Measurements from ENCODE around the gene AP5Z1. TPM values are rescaled to one million over a fixed set of nuclear protein-coding genes. Genes with fewer than 3 reads are reported as not detected.

The AP5Z1 gene
- polyA plus RNA-seq, 5 donors: 13.8 to 29.5 (median 18.3) TPM

DNA sequence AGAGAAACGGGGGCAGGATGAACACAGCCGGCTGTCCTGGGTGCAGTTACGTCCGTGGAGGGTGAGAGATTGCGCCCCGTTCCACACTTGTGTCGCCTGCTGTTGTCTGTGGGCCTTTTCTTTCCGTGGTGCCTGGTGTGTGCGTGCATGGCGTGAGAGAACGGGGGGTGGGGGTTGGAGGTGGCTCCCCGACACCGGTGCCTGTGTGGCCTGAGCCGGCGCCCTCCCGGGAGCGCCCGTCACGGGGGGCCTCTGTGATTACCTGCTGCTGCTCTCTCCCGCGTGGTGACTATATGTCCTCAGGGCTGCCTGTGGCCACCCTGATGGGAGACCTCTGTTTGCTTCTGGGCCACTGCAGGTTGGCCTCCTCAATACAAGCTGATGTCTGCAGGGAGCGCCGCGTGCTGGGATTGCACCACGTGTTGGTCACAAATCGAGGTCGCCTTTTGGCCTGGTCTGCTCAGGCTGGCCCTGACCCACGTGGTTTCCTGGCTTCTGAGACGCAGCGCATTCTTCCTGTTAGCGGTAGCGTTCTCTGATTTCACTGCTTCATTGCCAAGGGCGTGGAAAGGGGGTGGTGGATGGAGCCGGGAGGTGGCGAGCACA, 10.9 kb upstream of the AP5Z1 start:
- no peak for DNase-seq

DNA sequence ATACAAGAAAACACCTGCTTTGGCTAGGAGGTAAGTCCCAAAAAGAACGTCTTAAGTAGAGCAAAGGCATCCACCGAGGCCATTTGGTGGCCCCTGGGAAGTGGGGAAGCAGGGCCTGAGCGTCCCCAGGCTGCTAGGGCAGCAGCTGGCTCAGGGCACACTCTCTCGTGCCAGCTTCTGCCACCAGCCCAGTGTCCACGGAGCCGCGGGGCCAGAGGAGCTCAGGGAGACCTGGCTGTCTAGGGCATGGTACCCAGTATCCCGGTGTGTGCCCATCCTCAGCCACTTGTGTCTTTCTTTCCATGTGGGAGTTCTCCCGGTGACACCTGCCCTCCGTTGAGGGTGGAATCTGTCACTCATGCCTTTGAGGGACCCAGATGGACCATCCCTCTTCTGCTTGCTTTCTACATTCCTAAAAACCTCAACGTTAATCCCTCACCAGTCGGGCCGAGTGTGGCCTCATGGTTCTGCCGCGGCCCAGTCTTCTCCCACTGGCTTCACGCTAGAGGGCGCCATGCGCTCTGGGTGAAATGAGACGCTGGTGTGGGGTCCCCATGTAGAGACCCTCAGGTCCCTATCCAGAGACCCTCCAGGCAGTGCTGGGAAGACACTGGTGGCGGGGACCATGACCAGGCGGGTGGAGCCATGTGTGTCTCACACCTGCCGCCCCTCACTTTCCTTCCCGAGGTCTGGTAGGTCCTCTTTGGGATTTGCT, 9.5 kb upstream of the AP5Z1 start:
- DNase-seq: no peak

DNA sequence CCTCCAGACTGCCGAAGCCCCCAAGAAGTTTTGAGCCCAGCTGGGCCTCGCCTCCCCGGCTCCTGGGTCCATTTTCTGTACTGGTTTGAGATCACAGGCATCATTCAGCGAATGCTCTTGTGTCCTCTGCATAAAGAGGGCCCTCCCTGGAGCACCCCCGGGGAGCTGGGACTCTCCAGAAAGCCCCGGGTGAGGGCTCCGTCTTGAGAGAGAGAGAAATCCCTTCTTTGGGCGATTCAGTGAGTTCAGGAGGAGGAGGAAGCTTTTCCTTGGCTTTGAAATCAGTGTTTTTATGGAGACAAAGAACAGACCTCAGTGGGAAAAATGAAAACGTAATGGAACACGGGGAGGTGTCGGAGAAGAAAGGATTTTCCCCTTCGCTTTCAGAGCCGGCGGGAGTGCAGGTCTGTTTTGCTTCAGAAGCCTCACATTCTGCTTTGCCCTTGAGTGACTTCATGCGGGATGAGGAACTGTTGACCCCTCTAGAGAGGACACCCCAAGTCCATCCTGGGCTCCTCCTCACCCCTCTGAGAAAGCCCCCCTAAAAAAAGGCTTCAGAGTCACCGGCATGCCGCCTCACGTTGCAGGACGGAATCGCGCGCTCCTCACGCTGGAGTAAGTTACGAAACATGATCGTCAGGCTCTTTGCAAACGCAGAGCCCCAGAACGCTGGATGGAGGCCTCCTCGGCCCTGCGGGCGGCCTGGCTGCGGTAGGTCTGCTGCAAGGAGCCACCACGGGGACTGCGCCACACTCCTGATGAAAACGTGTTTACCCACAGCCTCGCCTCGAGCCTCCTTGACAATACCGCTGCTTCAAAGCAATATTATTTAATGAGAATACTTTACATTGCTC, 8.5 kb upstream of the AP5Z1 start:
- no peak for DNase-seq

DNA sequence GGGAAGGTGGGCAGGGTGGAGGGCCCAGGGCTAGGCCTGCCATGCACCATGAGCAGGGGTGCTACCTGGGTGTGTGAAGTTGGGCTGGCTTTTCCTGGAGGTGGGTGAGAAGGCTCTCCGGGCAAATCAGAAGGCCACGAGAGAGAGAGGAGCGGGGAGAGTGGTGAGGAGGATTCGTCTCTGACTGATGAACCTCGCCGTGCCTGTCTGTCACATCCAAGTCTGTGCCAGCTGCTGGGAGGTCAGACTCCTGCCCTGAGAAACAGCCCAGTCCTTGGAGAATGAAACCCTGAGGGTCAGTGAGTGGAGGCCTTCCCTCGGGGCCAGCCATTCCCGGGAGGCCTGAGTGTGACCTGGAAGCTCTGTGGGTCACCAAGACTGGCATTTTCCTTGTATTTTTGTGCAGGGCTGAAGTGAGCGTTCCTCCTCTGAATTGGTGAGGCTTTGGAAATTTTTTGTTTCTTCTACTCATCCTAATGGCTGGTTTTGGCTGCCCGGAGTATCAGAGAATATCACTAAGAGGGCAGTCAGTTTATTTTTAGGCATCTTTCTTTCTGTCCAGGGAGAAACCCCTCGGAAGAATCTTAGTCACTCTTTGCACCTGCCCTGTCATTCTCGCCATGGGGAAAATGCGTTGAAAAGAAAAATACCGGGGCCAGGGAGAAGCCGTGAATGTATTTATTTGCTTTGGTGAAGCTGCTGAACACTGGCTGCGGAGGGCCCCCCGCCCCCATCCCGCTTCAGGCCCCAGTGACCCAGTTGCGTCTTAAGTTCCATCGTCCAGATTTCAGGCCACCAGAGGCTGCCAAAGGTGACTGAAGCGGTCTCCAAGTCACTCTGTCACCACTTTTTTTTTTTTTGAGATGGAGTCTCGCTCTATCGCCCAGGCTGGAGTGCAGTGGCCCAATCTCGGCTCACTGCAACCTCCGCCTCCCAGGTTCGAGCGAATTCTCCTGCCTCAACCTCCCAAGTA, 6.5 kb upstream of the AP5Z1 start:
- DNase-seq: no peak

DNA sequence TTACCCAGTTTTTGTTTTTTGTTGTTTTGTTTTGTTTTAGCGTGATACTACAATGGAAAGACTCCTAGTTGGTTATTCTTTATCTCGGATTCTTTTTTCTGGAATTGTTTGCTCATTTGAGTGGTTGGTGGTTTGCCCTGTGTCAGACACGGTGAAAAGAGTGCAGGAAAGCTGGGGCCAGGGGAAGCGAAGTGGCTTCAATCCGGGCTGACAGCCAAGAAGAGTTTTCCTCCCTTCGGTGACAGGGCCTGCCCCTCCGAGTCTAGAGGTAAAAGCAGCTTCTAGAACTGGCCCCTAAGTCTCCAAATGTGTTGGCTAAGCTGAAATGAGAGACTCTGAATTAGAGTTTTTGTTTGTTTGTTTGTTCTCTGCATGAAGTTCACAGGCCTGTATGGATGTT, 5.7 kb upstream of the AP5Z1 start:
- no peak for DNase-seq

DNA sequence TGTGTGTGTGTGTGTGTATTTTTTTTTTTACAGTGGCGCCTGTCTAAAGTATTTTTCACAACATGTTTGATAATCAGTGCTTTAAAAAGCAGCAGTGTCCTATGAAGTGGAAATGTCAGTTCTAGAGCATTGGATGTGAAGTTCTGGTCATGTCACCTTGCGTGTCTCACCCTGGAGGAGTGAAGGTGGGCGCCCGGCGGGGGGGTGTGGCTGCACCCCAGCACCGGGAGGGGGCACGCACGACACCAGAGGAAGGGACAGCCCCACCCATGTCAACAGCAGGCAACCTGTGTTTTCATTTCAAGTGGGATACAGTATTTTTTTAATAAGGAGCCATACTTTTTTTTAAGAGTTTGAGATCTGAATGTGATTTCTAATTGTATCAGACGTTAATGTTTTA, 4.5 kb upstream of the AP5Z1 start:
- no peak for DNase-seq

DNA sequence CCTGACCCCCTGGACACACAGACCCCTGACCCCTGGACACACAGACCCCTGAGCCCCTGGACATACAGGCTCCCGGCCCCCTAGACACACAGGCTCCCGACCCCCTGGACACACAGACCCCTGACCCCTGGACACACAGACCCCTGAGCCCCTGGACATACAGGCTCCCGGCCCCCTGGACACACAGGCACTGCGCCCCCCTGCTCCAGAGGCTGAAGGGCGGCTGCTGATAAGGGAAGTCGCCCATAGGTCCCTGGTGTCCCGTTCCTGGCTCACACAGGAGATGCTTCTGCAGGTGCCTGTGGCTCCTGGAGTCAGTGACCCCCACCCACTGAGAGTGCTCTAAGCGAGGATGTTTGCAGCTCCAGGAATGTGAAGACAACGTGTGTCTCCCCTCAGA, 3.7 kb upstream of the AP5Z1 start:
- DNase-seq: no peak

DNA sequence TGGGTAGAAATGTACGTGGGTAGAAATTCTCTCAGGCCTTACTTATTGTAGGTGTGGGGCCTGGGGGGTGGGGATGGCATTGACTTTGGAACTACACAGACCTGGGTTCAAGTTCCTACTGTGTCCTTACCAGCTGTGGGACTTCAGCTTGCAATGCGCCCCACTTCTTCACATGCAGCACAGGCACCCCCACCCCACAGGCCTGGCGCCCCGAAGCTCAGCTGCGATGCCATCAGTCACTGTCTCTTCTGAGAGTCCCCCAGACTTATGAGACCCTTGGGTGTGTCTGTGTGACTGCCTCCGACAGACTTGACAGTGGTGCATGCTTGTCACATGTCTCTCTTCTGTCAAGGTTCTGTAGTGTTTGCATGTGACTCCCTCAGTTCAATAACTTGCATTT, 3.1 kb upstream of the AP5Z1 start:
- no peak for DNase-seq

DNA sequence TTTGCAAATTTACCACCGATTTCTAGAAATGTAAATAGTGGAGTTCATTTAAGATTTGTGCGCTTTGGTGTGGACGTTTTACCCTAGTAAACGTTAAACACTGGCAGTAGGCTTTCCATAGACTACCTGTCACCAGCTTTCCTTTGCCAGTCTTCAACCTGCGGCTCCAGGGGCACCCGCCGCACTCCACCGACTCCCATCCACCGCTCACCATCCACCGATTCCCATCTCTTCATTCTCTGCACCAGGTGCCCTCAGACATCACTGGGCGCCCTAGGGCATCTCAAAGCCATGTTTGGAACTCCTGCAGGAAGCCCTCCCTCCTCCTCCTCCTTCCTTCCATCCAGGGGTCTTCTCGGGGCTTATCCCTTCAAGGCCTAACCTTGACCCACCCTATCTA, 1.4 kb upstream of the AP5Z1 start:
- no peak for DNase-seq

DNA sequence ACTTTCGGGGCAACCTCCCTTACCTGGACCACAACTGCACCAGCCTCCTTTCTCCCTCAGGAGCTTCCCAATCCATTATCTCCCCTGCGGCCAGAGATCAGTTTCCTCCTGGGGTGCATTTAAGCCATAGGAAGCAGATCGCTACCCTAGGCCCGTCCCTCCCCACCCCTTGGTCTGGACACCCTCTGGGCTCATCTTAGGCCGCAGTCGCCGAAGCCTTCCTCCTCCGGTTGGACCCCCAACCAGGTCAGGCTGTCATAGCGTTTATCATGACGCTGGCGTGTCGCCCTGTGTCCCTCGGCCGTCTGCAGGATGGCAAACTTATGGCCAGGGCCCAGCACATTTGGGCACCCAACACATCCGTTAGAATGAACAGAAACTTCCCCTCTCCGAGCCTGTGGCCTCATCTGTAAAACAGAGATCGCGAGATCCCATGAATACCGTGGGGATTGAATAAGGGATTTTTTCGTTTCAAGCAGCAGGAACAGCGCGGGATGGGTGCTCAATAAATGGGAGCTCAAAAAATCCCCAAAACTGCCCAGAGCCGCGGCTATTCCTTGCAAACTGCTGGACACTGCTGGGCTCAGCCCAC, 669 bp upstream of the AP5Z1 start:
- no peak for DNase-seq

DNA sequence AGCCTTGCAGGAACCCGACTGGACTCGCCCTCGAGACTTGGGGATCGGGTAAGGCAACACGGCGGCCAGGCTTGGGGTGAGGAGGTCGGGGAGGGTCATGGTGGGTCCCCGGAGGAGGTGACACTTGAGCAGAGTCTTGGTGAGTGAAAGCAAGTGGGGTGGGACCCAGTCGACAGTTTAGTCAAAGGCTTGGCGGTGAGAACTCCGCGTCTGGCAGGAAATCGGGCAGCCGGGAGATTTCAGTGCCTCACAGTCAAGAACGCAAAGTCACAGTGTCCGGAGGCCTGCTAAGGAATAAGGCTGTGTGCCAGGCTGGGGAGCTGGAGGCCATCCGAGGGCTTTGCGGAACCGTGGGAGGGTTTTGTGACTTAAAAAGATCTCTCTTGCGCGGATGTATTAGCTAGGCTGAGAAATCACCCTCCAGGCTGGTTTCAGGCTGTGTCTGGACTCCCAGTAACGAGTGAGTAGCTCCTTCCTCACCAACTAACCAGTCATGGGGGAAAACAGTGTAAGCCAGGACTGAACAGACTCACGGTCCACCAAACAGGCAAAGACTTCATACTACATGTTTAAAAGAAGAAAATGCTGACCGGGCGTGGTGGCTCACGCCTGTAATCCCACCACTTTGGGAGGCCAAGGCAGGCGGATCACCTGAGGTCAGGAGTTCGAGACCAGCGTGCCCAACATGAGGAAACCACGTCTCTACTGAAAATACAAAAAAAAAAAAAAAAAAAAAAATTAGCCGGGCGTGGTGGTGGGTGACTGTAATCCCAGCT, 613 bp downstream of the AP5Z1 start:
- DNase-seq: peak in 1 of 2 donors; percentile 20

DNA sequence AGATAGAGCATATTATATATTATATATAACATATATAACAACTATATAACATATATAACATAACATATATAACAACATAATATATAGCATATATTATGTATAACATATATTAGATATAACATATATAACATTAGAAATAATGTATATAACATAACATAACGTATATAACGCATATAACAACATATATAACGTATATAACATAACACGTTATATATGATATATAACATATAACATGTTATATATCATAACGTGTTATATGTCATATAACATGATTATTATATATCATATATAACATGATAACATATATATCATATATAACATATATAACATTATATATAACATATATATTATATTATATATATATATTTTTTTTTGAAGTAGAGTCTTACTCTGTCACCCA, 3.7 kb downstream of the AP5Z1 start:
- DNase-seq: no peak

DNA sequence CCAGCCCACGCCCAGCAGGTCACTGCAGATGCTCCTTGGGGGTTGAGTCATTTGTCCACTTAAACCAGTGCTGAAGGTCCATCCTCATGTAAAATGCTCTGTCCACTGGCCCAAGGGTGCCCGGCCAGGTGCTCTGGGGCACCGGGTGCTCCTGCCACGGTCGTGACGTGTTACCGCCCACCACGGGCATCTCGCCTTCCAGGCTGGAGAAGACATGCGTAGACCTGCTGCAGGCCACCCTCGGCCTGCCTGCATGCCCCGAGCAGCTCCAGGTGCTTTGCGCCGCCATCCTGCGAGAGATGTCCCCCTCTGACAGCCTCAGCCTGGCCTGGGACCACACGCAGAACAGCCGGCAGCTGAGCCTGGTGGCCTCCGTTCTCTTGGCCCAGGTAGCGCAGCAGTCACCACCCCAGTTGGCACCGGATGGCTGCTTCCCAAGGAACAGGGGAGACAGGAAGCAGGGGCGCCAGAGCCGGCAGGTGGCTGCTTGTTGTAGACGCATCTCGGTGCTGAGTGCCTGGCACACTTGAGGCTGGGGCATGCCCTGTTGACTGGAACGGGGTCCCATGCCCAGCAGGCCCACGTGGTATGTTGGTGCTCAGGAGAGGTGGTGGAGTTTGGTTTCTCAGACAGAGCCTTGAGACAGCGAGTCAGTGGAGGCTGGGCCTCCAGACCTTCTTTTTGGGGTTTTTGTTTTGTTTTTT, 6.1 kb downstream of the AP5Z1 start:
- no peak for DNase-seq

DNA sequence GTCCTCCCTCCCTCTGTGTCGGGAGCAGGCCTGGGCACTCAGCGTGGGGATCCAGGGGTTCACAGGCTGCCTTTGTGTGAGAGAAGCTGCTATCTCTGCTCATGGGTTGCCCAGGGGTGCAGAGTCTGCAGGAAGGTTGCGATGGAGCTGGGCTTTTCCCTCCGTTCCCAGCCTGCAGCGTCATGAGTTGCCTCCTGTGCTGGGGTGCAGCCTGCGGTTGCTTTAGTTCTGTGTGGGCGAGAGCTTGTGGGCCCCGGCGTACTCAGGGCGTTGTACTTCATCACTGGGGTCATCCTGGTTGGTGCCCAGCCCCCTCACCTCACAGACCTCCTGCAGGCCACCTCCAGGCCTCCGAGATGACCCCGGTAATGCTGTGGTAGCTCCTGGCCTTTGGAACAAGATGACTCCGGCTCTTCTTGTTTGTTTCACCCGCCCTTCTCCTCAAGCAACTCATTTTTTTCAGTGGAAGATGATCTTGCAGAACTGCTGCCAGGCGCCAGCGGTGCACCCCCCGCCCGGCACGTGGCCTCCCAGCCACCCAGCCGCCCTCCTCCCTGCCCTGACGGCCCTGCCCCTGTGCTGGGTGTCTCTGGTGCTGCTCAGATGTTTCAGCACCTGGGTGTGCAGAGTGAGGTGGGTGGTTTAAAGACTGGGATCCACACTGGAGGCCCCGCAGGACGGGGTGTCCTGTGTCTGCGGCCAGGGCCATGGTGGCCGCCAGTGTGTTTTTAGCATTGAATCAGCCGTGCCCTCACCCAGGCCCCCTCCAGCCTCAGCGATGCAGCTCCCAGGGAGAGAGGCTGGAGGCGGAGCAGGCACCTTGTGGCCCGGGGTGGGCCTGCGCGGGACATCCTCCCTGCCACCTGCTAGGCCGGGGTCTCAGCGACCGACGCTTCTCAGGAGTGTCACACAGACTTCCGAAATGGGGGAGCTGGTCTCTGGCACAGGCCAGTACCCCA, 7.2 kb downstream of the AP5Z1 start:
- no peak for DNase-seq

DNA sequence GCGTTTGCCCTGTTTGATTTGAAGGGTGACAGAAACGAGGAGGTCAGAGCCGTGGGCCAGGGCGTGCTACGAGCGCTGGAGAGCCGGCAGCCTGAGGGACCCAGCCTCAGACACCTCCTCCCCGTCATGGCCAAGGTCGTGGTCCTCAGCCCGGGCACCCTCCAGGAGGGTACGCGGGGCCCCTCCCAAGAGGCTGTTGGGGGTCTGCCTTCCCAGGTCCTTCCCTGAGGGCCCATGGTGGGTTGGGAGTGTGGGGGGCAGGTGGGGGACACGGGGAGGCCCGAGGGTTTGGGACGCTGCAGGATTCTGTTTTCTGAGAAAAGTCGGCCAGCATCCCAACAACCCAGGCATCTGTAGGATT, 7.8 kb downstream of the AP5Z1 start:
- DNase-seq: no peak

DNA sequence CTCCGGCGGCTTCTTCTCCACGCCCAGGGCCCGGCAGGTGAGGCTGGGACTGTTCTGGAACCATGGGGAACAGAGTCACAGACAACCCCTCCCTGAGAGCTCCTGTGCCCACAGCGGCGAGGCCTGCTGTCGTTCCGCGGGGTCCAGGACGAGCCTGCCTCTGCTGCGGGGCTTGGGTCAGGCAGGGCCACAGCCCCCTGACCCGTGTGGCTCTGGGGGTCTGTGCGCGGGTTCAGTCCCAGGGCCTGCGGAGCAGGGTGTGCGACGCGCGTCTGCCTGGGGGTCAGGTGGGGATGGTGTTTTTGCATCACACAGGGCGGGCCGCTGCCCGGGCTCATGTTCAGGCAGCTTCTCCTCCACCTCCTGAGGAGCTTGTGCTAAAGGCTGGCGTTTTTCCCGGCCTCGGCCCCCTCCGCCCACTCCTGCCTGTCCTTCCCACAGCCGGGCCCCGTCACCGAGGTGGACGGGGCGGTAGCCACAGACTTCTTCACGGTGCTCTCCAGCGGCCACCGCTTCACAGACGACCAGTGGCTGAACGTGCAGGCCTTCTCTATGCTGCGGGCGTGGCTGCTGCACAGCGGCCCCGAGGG, 8.4 kb downstream of the AP5Z1 start:
- no peak for DNase-seq

DNA sequence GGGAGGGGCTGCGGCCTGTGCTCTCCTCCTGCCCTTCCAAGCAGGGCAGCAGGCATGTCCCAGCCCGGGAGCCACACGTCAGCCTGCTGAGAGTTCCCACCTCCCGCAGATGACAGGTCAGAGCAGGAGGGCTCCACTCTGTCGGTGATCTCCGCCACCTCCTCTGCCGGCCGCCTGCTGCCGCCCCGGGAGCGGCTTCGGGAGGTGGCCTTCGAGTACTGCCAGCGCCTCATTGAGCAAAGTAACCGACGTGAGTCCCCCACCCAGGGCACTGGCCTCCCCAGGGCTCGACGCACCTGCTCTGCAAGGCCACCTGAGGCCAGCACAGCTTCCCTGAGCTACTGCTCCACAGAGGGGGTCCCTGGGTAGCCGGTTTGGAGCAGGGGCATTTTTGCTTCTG, 9.4 kb downstream of the AP5Z1 start:
- no peak for DNase-seq

DNA sequence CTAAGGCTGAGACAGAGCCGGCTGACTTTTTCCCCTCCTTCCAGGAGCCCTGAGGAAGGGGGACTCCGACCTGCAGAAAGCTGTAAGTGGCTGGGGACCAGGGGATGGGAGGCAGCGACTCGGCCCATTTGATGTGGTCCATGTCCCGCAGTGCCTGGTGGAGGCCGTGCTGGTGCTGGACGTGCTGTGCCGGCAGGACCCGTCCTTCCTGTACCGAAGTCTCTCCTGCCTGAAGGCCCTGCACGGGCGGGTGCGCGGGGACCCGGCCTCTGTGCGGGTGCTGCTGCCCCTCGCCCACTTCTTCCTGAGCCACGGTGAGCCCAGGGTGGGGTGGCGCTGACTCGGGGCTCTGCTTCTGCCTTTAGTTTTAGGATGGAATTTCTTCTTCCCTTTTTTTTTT, 9.9 kb downstream of the AP5Z1 start:
- no peak for DNase-seq
